ENCODE data around the gene ALDOB. TPM values are rescaled to one million over a fixed set of nuclear protein-coding genes. Genes with fewer than 3 reads are reported as not detected.

ALDOB gene
- polyA plus RNA-seq, 1 donor from 2014 or later, result not detected

DNA sequence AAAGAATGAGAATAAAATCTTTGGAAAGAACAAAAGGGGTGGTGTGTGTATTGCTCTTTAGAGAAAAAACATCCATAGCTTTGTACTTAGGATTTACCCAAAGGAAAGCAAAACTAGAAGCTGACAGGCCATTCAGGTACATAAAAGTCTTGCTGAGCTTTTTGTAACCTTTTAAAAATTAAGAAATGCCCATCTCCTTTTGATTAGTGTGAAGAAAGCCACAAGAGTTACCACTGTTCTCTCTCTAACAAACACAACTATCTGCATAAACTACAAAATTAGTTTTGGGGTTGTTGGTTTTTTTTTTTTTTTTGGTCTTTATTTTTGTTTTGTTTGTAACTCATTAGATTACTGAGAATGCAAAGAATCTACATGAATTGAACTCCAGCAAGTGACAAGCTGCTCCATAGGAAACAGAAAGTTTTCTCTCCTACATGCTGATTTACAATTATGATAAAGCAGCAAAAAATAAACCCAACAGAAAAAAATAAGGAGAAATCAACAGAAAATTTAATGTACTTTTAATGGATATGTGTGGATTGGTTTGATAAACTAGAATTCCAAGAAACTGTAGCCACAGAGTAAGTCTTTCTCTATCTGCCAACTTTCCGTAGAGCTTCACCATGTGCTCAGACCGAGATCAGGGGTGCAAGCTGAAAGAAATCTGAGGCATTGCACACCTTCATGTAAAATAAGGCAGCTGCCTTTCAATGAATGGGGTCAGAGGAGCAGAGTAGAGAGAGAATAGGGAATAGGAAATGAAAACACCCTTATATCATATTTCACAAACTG, 63.1 kb downstream of the ALDOB start:
- no peaks in the 10 kb centered on the region for H3K27me3 ChIP-seq (ENCODE audit: insufficient read depth, low read depth, low read length)
- H3K79me2 ChIP-seq (replicated peaks; ENCODE audit: insufficient read depth, low read length), result no peaks in the 10 kb centered on the region
- TF ChIP-seq, protein P1, sequence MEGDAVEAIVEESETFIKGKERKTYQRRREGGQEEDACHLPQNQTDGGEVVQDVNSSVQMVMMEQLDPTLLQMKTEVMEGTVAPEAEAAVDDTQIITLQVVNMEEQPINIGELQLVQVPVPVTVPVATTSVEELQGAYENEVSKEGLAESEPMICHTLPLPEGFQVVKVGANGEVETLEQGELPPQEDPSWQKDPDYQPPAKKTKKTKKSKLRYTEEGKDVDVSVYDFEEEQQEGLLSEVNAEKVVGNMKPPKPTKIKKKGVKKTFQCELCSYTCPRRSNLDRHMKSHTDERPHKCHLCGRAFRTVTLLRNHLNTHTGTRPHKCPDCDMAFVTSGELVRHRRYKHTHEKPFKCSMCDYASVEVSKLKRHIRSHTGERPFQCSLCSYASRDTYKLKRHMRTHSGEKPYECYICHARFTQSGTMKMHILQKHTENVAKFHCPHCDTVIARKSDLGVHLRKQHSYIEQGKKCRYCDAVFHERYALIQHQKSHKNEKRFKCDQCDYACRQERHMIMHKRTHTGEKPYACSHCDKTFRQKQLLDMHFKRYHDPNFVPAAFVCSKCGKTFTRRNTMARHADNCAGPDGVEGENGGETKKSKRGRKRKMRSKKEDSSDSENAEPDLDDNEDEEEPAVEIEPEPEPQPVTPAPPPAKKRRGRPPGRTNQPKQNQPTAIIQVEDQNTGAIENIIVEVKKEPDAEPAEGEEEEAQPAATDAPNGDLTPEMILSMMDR (IDR thresholded peaks at IDR 0.05; ENCODE audit: poor library complexity, severe bottlenecking), result no peak
- TF ChIP-seq, protein P2, sequence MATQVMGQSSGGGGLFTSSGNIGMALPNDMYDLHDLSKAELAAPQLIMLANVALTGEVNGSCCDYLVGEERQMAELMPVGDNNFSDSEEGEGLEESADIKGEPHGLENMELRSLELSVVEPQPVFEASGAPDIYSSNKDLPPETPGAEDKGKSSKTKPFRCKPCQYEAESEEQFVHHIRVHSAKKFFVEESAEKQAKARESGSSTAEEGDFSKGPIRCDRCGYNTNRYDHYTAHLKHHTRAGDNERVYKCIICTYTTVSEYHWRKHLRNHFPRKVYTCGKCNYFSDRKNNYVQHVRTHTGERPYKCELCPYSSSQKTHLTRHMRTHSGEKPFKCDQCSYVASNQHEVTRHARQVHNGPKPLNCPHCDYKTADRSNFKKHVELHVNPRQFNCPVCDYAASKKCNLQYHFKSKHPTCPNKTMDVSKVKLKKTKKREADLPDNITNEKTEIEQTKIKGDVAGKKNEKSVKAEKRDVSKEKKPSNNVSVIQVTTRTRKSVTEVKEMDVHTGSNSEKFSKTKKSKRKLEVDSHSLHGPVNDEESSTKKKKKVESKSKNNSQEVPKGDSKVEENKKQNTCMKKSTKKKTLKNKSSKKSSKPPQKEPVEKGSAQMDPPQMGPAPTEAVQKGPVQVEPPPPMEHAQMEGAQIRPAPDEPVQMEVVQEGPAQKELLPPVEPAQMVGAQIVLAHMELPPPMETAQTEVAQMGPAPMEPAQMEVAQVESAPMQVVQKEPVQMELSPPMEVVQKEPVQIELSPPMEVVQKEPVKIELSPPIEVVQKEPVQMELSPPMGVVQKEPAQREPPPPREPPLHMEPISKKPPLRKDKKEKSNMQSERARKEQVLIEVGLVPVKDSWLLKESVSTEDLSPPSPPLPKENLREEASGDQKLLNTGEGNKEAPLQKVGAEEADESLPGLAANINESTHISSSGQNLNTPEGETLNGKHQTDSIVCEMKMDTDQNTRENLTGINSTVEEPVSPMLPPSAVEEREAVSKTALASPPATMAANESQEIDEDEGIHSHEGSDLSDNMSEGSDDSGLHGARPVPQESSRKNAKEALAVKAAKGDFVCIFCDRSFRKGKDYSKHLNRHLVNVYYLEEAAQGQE (IDR thresholded peaks at IDR 0.05; ENCODE audit: borderline replicate concordance), result no peak
- no peak for TF ChIP-seq TAF1 (IDR thresholded peaks at IDR 0.05; ENCODE audit: low read depth)
- TF ChIP-seq RAD21 (conservative IDR thresholded peaks at IDR 0.05), result no peak
- no peak for TF ChIP-seq EZH2 (IDR thresholded peaks at IDR 0.05; ENCODE audit: borderline replicate concordance, insufficient read depth, low read length, poor library complexity, severe bottlenecking)
- no peak for TF ChIP-seq POLR2AphosphoS5 (IDR thresholded peaks at IDR 0.05)
- no peak for TF ChIP-seq EP300 (conservative IDR thresholded peaks at IDR 0.05; ENCODE audit: poor library complexity, severe bottlenecking)
- TF ChIP-seq SMC3 (conservative IDR thresholded peaks at IDR 0.05; ENCODE audit: poor library complexity), result no peak
- no peak for TF ChIP-seq MXI1 (conservative IDR thresholded peaks at IDR 0.05; ENCODE audit: poor library complexity, severe bottlenecking)
- H3K27ac ChIP-seq (ENCODE audit: low read length), result no peak overlapping the region
- H4K20me1 ChIP-seq (ENCODE audit: insufficient read depth), result no peaks in the 10 kb centered on the region
- no peaks in the 10 kb centered on the region for H3K36me3 ChIP-seq (ENCODE audit: insufficient read depth, low read length)
- no peaks in the 10 kb centered on the region for H3K9me2 ChIP-seq (ENCODE audit: insufficient read depth, low read length)
- no peak overlapping the region for H2AFZ ChIP-seq (ENCODE audit: low read depth, low read length)
- no peak overlapping the region for H3K4me3 ChIP-seq (ENCODE audit: low read length)
- no peak overlapping the region for H3K9ac ChIP-seq (ENCODE audit: low read length)
- no peaks in the 10 kb centered on the region for H3F3A ChIP-seq (ENCODE audit: insufficient read depth, low read length, poor library complexity, severe bottlenecking)
- no peaks in the 10 kb centered on the region for H3K9me3 ChIP-seq (ENCODE audit: low read length)
- no peak overlapping the region for H3K4me2 ChIP-seq (ENCODE audit: low read length)

DNA sequence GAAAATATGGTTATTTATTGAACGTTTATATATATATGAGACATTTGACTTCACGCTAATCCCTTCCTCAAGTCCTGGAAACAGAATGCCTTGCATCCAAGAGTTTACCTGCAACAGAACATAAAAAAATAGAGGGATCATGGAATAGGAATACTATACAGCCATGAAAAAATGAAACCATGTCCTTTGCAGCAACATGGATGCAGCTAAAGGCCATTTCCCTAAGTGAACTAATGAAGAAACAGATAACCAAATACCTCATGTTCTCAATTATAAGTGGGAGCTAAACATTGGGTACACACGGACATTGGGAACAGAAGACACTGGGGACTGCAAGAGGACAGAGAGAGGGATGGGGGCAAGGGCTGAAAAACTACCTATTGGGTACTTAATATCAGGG, 63.8 kb downstream of the ALDOB start:
- H3K79me2 ChIP-seq (replicated peaks; ENCODE audit: insufficient read depth, low read length), result no peaks in the 10 kb centered on the region
- H3K4me3 ChIP-seq (ENCODE audit: low read length), result no peak overlapping the region
- no peak overlapping the region for H3K4me2 ChIP-seq (ENCODE audit: low read length)
- H3K9ac ChIP-seq (ENCODE audit: low read length), result no peak overlapping the region
- no peaks in the 10 kb centered on the region for H3K9me3 ChIP-seq (ENCODE audit: low read length)
- H3K27ac ChIP-seq (ENCODE audit: low read length), result no peak overlapping the region
- H4K20me1 ChIP-seq (ENCODE audit: insufficient read depth), result no peaks in the 10 kb centered on the region
- no peaks in the 10 kb centered on the region for H3F3A ChIP-seq (ENCODE audit: insufficient read depth, low read length, poor library complexity, severe bottlenecking)
- H2AFZ ChIP-seq (ENCODE audit: low read depth, low read length), result no peak overlapping the region
- TF ChIP-seq MXI1 (conservative IDR thresholded peaks at IDR 0.05; ENCODE audit: poor library complexity, severe bottlenecking) (no peak), SMC3 (conservative IDR thresholded peaks at IDR 0.05; ENCODE audit: poor library complexity) (no peak)
- TF ChIP-seq, protein P1 (IDR thresholded peaks at IDR 0.05; ENCODE audit: poor library complexity, severe bottlenecking), result no peak
- no peaks in the 10 kb centered on the region for H3K9me2 ChIP-seq (ENCODE audit: insufficient read depth, low read length)
- no peaks in the 10 kb centered on the region for H3K36me3 ChIP-seq (ENCODE audit: insufficient read depth, low read length)
- no peaks in the 10 kb centered on the region for H3K27me3 ChIP-seq (ENCODE audit: insufficient read depth, low read depth, low read length)

Small RNA genes within 50 kb of the gene (small RNA-seq; reads per million reads assigned to genes)
- 0 reads per million in 3 experiments for gene AL353621.2

Other genes with a start within 250 kb of the ALDOB start
- 0.44 and 0.61 TPM in 2 replicates for gene BAAT, start 50.8 kb downstream of the ALDOB start, polyA plus RNA-seq
- 26.6 and 35.2 TPM in 2 replicates for gene MRPL50, start 37.2 kb downstream of the ALDOB start, polyA plus RNA-seq
- gene ZNF189, start 36.9 kb downstream of the ALDOB start, polyA plus RNA-seq, result 26.3 and 28.0 TPM in 2 replicates
- gene RNF20, start 98.1 kb upstream of the ALDOB start, polyA plus RNA-seq, result 32.1 and 33.5 TPM in 2 replicates
- gene PPP3R2, start 159.2 kb upstream of the ALDOB start, polyA plus RNA-seq, result not detected in 2 replicates

All from neural cell (in vitro differentiated cells).